Left hindlimb (tissue), 1 donor: Measurements from ENCODE around the gene ATXN7L1.
A peak's percentile ranks its signal among the peaks of the same experiment; 100 is the strongest.

Source experiments
- DNase-seq: peaks from one replicate; pipeline ENCODE4 v3.0.0-alpha.2; 2018

The ATXN7L1 gene

DNA sequence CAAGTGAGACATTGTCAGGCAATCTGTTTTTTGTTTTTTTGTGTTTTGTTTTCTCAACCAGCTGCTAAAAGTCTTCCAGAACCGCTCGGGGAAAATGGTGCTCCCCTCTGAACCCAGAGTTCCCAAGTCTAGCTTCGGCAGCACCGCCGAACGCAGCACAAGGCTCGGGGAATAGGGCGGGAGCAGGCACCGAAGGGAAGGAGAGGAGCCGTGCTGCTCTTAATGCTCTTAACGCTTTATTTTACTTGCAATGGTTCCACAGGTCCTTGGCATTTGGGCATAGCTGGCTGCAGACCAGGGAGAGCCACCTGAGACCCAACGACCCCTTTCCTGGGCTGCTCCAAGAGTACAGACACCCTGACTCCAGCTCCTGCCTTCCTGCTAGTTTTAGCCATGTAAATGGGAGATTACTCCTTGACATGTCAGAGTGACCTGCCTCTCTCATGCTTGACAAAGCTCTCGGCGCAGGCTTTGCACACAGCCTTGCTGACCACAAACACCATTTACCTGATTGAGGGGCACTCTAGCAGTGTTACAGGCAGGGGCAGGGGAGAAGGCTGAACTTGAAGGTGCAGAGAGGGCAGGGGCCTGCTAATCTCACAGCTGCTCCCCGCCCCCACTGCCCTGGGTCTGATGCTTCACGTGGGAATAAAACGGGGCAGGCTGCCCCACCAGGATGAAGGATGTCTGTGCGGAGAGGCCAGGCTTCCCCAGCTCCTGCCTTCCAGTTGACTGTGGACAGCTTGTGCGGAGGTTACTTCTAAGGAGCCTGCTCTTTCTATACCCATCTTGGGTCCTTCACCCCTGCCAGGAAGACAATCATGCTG lies 236.5 kb downstream of the ATXN7L1 start:
- no peak for DNase-seq

DNA sequence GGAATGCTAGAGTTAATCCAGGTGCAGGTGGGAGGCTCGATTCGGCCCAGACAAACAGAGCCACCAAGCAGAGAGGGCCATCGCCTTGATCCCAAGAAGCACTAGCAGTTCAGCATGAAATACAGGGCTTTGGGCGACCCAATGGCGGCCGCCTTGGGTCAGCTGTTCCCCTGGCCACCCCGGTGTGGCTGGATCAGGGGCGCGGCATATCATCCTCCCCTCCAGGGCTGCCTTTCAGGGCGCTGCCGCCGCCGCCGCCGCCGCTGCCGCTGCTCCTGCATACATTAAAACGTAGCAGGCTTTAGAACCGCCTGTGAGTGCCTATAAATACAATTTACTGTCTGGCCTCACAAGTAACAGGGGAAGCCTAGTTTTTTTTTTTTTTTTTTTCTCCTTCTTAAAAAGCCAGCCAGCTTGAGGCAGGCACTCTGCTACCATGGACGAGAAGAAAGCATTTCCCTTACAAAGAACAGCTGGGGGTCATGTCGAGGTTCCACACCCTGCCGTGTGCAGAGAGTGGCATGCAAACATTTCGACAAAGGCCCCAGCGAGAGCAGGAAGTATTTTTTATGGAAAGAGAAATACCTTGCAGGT lies 237.4 kb downstream of the ATXN7L1 start:
- DNase-seq: no peak

DNA sequence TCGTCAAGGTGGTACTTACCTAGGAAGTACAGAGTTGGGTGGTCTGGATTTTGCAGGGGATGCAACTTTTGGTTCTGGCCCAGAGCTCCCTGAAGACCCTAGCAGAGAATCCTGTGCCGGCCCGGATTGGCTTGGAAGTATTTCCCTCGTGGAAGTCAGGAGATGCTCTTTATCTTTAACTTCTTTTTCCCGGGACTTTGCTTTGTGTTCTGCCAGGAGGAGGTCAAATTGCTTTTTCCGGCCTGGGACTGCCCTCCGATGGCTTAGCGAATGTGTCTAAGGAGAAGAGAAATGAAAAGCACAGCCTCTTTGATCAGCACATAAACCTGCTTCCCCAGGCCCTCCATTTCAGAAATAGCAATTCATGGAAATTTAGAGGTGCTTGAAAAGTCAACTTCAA lies 238.1 kb downstream of the ATXN7L1 start:
- no peak for DNase-seq

DNA sequence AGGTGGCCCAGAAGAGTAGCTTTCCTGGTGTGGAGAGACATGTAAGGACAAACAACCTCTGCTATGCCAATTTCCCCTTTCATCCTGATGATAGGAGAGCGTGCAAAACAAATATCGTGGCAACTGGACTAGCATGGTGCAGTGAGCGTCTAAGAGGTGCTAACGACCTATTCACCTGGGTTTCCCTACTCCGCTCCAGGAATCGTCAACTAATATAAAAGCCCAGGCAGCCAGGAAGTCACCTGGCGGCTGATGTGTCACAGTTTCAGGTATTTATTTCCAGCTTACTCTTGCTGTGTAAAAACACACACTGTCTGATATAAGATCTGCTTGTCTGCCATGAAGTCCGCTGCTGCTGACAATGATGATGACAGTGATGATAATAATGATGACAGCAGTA lies 238.6 kb downstream of the ATXN7L1 start:
- no peak for DNase-seq

DNA sequence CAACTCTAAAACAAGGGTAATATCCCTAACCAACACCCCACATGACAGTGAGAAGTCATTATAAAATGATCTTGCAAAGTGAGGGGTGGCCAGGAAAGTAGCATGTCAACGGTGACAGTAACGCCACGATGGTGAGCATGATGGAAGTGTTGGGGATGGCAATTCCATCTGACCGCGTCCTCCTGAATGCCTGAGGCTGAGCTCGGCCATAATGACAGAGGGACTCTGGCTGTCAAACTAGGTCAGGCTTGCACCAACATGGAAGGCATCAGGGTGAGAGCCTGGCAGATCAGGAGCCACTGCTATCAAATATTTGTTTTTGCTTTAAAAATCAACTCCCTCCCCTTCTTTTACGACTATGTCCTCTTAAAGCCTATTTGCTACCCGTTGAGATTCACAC lies 239.4 kb downstream of the ATXN7L1 start:
- no peak for DNase-seq

DNA sequence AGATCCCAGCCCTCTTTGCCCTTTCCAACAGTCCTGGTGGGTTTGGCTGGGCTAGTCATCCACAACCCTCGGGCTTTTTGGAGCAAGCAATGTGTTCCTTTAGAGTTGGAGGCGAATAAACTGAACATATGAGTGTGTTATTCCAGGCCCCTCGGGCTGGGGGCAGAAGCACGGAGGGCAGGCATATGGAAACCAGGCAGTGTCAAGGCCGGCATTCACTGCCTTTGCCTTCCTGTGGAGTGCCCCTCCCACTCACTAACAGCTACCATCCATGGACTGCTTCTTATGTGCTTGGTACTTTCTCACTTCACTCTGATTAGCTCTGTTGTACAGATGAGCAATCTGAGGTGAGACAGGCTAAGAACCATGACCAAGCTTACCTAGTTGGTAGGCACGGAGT lies 241.2 kb downstream of the ATXN7L1 start:
- no peak for DNase-seq

DNA sequence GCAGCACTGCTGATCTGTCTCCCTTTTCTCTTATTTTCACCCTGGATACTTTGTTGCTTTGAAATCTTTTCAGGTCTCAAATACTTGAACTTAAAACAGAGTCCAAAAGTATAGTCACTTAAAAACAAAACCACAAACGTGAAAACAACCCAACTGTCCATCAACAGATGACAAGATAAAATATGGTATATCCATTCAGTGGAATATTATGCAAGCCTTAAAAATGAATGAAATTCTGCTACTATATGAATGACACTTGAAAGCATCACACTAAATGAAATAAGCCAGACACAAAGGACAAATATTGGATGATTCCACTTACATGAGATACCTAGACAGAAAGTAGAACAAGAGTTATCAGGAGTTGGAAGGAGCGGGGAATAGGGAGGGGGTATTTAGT lies 250.4 kb downstream of the ATXN7L1 start:
- no peak for DNase-seq

DNA sequence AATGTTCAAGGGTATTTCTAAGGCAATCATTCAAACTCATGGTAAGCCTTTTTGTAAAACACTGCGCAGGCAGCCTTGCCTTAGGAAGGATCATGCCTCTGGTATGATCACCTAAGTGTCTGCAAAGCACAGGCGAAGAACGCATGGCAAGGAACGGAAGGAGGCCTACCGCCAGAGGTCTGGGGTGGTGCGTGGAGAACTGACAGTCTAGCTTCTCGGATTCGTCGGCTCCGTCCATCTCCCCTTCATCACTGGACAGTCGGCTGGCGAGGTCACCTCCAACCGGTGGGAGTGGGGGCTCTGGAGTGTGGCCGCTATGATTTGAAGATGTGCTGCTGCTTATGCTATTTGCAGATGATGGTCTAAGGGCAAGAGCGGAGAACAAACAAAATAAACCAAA lies 252.5 kb downstream of the ATXN7L1 start:
- DNase-seq: no peak

DNA sequence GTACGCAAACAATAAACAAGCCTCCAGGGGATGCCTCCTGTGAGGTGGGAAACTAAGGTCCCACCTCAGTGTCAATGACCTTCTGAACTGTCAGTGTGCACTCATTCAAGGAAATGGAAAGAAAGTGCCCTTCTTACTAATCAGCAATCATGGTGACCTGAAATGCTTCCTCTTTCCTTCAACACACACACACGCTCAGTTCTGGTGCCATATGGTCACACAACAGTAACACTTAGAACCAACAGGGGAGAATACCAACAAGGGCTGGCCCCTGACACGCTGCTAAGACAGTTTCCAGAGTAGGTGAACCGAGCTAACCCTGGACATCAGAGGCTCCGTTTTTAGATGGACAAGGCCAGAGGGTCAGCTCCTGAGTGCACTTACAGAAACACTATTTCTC lies 253.0 kb downstream of the ATXN7L1 start:
- DNase-seq: no peak

DNA sequence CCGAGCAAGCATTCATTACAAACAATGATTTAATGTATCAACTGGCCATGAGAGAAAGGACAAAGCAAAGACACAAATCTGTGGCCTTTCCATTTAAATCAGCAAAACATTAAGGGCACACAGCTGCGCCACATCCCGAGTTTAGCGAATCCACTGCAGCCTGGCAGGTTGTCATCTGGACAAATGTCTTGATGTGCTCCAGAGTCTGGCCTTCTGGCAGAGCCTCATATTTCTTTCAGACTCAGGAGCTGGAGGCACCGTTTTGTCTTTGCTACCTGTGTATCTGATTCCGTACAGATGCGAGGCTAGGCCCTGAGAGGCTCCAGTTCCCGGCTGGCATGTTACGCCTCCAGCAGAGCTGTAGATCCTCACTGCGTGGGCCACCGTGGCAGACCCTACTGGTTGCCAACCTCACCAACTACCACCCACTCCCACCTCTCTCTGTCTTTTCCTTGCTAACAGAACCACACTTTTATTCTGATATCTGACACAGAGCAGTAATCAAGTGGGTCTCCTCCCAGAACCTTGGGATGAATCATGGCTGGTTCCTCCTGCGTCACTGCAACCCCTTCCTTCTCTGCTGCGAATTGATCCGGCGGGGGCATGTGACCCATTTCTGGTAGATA lies 254.2 kb downstream of the ATXN7L1 start:
- no peak for DNase-seq

DNA sequence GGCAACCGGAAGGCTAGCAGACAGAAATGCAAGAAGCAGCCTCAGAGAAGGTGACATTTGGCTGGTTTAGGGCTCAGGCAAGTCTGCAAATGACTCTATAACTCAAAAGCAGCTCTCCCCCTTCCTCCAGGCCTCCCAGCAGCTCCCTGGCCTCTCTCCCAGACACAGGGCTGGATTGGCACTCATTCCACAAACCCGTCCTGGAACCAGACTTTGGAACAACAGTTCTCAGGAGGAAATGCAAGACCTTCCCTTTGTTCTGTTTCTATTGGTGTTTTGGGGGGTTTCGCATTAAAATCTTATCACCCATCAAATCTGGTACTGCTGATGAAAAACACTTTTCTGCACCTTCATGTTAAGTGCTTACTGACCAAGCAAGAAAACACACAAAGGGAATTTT lies 254.8 kb downstream of the ATXN7L1 start:
- DNase-seq: peak; percentile 82

DNA sequence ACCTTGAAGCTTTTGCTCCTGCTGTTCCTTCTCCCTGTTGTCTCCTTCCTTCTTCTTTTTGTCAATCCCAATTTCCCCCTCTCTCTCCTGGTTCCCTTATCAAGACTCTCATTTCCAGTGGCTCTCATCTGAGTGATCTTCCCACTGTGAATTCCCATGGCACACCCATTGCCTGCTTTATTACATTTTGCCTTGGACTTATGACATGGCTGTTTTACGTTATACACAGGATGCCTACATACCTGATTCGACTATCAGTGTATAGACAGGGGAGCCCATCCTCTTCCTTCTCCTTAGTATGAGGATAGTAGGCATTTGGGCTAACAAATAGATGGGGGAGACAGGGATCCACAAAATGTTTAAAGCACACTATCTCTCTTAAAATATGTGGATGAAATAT lies 255.2 kb downstream of the ATXN7L1 start:
- no peak for DNase-seq

DNA sequence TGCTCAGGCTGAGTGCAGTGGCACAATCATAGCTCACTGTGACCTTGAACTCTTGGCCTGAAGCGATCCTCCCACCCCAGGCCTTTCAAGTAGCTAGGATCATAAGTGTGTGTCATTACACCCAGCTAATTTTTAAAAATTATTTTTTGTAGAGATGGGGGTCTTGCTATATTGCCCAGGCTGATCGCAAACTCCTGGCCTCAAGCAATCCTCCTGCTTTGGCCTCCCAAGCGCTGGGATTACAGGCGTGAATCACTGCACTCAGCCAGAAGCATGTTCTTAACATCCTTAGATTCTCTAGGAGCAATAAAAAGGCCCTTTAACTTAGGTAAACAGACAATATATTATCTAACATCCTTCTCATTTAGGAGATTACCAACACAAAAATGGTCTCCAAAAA lies 256.8 kb downstream of the ATXN7L1 start:
- no peak for DNase-seq

DNA sequence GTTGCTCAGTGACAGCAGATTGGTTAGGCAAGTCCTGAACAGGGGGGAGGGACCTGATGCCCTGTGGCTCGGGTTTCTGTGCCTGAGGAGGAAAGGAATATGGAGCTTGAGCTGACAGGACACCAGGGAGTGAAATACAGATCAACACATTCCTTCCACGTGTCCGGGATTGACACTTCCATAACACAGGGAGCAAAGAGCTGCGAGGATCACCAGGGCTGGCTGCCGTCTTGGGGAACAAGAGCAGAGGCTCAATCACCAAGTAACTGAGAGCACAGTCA lies 258.4 kb downstream of the ATXN7L1 start:
- no peak for DNase-seq

DNA sequence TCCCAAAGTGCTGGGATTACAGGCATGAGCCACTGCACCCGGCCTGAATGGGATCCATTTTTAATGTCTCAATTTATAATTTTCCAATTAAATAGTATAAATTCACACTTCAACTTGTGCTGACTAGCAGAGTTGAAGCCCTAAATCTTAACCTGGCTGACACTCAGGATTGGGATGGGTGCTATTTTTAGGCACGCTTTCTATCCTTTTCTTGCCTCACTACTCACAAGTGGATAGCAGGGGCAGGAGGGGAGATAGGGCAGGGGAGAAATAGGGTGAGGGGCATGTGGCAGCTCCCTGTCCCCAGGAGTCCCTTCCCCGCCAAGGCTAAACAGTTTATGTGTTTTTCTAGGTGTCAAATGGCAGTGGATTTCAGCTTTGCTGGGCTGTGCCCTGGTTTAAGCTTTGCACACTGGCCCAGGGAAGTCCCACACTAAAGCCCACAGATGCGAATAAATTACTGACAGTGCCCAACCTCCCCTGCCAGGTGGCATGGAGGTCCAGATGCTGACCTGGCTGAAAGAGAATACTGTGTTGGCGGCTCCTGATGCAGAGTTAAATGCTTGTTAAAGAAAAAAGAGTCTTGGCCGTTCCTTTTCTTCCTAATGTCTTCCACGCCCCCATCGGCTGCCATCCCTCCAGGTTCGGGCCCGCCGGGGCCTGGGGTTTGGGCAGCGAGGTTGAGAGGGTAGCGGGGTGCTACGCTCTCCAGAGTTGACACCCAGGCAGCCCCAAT lies 259.0 kb downstream of the ATXN7L1 start:
- no peak for DNase-seq

DNA sequence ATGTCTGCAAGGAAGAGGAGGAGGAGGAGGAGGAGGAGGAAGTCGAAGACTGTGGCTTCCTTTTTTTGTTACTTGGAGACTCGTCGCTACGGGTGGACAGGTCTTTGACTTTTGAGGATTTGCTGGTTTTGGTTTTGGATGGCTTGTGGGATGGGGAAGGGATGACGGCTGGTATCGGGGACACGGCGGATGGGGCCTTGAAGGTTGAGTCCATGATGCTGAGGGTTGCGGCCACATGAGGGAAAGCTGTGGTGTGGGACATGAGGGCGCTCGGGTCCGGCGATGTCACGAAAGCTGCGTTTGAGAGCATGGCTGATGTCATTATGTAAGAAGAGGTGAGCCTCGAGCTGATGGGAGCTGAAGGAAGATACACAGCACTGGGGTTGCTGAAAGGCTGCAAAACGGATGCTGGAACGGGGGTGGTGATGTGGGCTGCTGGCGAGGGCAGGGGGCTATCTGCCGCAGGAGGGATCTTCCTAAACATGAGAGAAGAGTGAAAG lies 262.0 kb downstream of the ATXN7L1 start:
- no peak for DNase-seq

DNA sequence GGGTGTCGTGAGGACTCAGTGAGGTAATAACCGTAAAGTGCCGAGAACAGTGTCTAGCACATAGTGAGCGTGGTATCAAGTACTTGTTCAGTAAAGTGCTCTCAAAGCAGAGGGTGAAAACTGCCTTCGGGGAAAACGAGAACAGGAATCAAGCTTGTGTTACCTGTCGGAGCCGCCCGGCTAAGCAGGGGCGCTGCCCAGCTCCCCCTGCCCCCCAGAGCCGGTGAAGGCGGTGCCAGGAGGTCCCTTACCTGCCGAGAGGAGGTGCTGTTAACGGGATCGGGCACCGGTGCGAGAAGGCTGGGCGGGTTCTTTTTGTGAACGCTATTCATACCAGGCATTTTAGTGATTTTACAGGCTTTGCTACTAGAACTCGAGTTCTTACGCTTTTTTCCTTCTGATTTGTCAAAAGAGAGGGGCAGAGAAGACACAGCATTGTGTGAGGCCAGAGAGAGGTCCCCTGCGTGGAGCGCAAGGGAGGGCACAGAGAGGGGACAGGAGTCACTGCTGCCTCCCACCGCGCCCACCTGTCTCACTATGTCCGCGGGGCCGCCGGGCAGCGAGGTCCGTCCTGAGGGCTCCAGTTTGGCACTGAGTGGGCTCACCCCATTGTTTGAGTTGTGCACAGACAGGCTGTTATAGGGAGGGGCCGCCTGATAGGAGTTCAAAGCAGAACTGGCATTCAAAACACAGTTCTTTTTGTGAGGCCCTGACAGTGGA lies 262.6 kb downstream of the ATXN7L1 start:
- DNase-seq: no peak

DNA sequence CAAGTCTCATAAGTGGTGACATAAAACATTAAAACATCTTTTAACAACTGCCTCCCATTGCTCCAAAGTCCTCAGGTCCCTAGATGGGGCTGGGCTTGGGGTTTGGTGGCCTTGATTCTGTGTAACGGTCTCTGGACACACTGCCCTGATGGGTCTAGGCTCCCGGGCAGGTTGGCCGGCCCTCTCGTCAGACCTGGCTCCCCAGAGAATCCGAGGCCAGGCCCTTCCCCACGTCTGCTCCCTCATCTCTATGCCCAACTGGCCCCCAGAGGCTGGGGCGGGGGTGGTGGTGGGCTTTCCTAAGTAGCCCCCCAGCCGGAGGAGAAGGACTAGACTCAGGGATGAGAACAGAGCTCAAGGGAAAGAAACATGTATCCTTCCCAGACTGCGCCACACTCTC lies 263.6 kb downstream of the ATXN7L1 start:
- no peak for DNase-seq

DNA sequence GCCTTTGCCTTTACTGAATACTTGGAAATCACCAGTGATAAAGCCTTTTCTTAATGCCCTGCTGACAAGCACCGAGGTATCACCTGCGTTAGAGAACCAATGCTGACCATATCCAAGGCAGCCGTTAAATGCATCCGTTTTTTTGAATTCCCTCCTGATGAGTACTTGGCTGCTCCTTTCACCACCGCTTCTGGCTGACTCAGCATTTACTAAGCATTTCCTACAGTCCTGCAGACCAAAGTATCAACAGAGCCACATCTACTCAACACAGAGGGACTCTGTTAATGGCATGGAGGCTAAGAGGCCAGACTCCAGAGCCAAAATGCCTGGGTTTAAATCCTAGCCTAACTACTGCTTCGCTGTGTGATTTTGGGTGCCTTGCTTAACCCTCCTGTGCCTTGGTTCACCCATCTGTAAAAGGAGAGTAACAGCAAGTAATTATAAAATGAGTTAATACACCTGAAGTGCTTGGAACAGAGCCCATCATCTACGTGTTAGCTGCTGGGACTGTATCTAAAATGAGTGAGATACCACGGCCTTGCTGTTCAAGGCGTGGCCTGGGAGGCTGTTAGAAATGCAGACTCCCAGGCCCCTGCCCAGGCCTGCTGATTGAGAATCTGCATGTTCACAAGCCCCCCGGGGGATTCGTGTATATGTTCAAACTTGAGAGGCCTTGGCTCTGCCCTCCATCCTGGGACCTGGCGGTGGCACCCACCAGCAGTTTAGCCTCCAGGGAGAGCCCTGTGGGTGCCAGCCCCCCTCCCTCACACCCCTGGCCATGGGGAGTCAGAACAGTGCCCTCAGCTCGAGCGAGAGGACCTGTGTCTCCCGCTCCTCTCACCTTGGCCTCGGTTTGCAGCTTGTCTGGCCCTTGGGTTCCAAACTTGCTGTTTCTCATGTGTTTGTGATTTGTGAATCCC lies 264.3 kb downstream of the ATXN7L1 start:
- no peak for DNase-seq

DNA sequence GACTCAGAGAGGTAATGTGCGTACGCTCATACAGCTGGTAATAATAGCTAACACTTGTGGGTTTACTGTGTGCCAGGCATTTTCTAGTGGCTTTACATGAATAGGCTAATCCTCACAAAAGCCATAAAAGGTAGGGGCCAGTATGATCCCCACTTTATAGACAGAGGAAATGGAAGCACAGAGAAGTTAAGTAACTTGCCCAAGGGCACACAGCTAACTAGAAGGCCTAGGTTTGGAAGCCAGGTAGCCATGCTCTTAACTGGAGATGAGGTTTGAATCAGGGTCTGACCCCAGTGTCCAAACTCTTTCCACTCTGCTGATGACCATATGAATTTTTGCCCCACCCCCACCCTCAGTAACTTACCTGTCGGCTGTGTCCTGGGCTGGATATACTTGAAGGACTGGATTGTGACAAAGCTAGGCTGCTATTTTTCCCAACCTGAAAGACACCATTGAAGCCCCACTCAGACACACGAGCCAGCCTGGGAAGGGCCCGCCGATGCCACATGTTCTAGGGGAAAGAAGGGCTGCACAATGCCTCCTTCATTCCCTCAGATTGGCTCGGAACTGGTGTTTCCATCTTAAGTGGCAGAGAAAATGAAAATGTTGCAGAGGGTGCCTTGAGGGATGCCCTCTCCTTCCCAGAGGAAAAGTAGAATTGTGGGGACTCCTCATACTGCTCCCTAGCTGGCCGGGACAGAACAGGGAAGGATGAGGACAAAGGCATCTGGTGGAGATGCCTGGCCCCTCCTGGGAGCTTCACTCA lies 266.1 kb downstream of the ATXN7L1 start:
- no peak for DNase-seq
